SU-DHL-6 (cell line): Measurements from ENCODE around the gene GSTO2.

Experiments
- H2AFZ ChIP-seq: fragments of 200-600 bp; sonication (generic); 2 replicates; pipeline ENCODE4 v1.6.1; 2014; ENCODE audit warnings: low read depth, mild to moderate bottlenecking, moderate library complexity, mixed read lengths, antibody characterized with exemption, low read length; ENCODE audit not compliant: severe bottlenecking
- H3F3A ChIP-seq: fragments of 200-600 bp; shearing (Covaris generic); 2 replicates; pipeline ENCODE4 v1.6.0; 2016; ENCODE audit warnings: antibody characterized with exemption, mild to moderate bottlenecking; ENCODE audit not compliant: insufficient read depth
- H3K27ac ChIP-seq: fragments of 200-600 bp; sonication (generic); 2 replicates; pipeline ENCODE4 v1.5.1; 2016; ENCODE audit warnings: low read depth, mild to moderate bottlenecking, low read length, moderate library complexity, mixed read lengths
- H3K27me3 ChIP-seq: fragments of 200-600 bp; sonication (generic), shearing (Covaris generic); 2 replicates; pipeline ENCODE4 v1.6.0; 2014; ENCODE audit warnings: mild to moderate bottlenecking, low read length
- H3K36me3 ChIP-seq: fragments of 200-600 bp; sonication (generic); 2 replicates; pipeline ENCODE4 v1.6.1; 2014; ENCODE audit warnings: mild to moderate bottlenecking, low read length, mixed read lengths
- H3K4me2 ChIP-seq: fragments of 300-600, 200-600 bp; shearing (Covaris generic), sonication (generic); 2 replicates; pipeline ENCODE4 v1.6.0; 2014; ENCODE audit warnings: low read length, low read depth, mild to moderate bottlenecking; ENCODE audit not compliant: poor library complexity, severe bottlenecking
- H3K4me3 ChIP-seq: fragments of 200-600 bp; sonication (generic); 2 replicates; pipeline ENCODE4 v1.5.1; 2014; ENCODE audit warnings: antibody characterized with exemption, low read length, mild to moderate bottlenecking, mixed read lengths; ENCODE audit not compliant: insufficient read depth, poor library complexity, severe bottlenecking
- H3K79me2 ChIP-seq: fragments of 200-600 bp; sonication (generic); 2 replicates; pipeline ENCODE4 v1.6.1; 2014; ENCODE audit warnings: mild to moderate bottlenecking, low read length, moderate library complexity; ENCODE audit not compliant: insufficient read depth
- H3K9ac ChIP-seq: fragments of 200-600 bp; sonication (generic); 2 replicates; pipeline ENCODE4 v1.7.0; 2014; ENCODE audit warnings: mild to moderate bottlenecking, low read length
- H3K9me2 ChIP-seq: fragments of 200-600 bp; sonication (generic); replicated peaks from 2 replicates; pipeline ENCODE4 v1.6.1; 2014; ENCODE audit warnings: low read length; ENCODE audit not compliant: insufficient read depth
- H3K9me3 ChIP-seq: fragments of 200-600 bp; sonication (generic); 2 replicates; pipeline ENCODE4 v1.6.1; 2014; ENCODE audit warnings: low read length, mixed read lengths; ENCODE audit not compliant: insufficient read depth
- H4K20me1 ChIP-seq: fragments of 200-600 bp; sonication (generic); 2 replicates; pipeline ENCODE4 v1.6.1; 2014; ENCODE audit warnings: low read depth, mild to moderate bottlenecking, antibody characterized with exemption, low read length, moderate library complexity, mixed read lengths
- CTCF ChIP-seq: fragments of 200-600 bp; sonication (generic); IDR thresholded peaks from one replicate; pipeline ENCODE4 v1.5.1; 2017; ENCODE audit warnings: antibody characterized with exemption, mild to moderate bottlenecking, low read length, moderate library complexity; ENCODE audit not compliant: insufficient read depth, poor library complexity, severe bottlenecking
- EZH2phosphoT487 ChIP-seq: fragments of 200-600 bp; sonication (generic), shearing (Covaris generic); conservative IDR thresholded peaks from 2 replicates; pipeline ENCODE4 v1.6.1; 2018; ENCODE audit warnings: mild to moderate bottlenecking, antibody characterized with exemption, low read length, moderate library complexity, mixed read lengths

GSTO2 gene

GRCh38 chr10:104300736-104301292, 31.8 kb downstream of the GSTO2 start:
- Histone ChIP-seq H3K4me2 (no peak overlapping the region), H3K27me3 (no peaks in the 10 kb centered on the region), H4K20me1 (no peaks in the 10 kb centered on the region), H3K9me2 (no peaks in the 10 kb centered on the region), H3K4me3 (no peak overlapping the region), H3K27ac (no peak overlapping the region), H3K36me3 (no peaks in the 10 kb centered on the region), H3K79me2 (no peaks in the 10 kb centered on the region), H3F3A (no peaks in the 10 kb centered on the region), H2AFZ (no peak overlapping the region), H3K9ac (no peak overlapping the region), H3K9me3 (no peaks in the 10 kb centered on the region)
- TF ChIP-seq EZH2phosphoT487 (no peak), CTCF (no peak)

GRCh38 chr10:104301907-104302690, 33.1 kb downstream of the GSTO2 start:
- Histone ChIP-seq H4K20me1 (no peaks in the 10 kb centered on the region), H3F3A (no peaks in the 10 kb centered on the region), H3K4me3 (no peak overlapping the region), H3K36me3 (no peaks in the 10 kb centered on the region), H3K27me3 (no peaks in the 10 kb centered on the region), H3K27ac (no peak overlapping the region), H3K9me2 (no peaks in the 10 kb centered on the region), H3K9me3 (no peaks in the 10 kb centered on the region), H3K79me2 (no peaks in the 10 kb centered on the region), H3K4me2 (no peak overlapping the region), H3K9ac (no peak overlapping the region), H2AFZ (no peak overlapping the region)
- TF ChIP-seq CTCF: no peak
- TF ChIP-seq EZH2phosphoT487: no peak

GRCh38 chr10:104303594-104304355, 34.8 kb downstream of the GSTO2 start:
- H3K27ac ChIP-seq: no peak overlapping the region

GRCh38 chr10:104304356-104304745, 35.4 kb downstream of the GSTO2 start:
- no peak overlapping the region for H3K27ac ChIP-seq
- no peak overlapping the region for H3K9ac ChIP-seq
- no peaks in the 10 kb centered on the region for H3K9me2 ChIP-seq
- H3K36me3 ChIP-seq: no peaks in the 10 kb centered on the region
- no peaks in the 10 kb centered on the region for H3K27me3 ChIP-seq
- H3K79me2 ChIP-seq: no peaks in the 10 kb centered on the region
- TF ChIP-seq CTCF (no peak), EZH2phosphoT487 (no peak)
- H2AFZ ChIP-seq: no peak overlapping the region
- H3K9me3 ChIP-seq: no peaks in the 10 kb centered on the region
- H3K4me2 ChIP-seq: no peak overlapping the region
- no peaks in the 10 kb centered on the region for H4K20me1 ChIP-seq
- no peak overlapping the region for H3K4me3 ChIP-seq
- no peaks in the 10 kb centered on the region for H3F3A ChIP-seq

More at GRCh38 chr10:104303594-104304355, 34.8 kb downstream of the GSTO2 start:
- Histone ChIP-seq H3K4me3 (no peak overlapping the region), H3F3A (no peaks in the 10 kb centered on the region), H3K4me2 (no peak overlapping the region), H3K9me2 (no peaks in the 10 kb centered on the region), H2AFZ (no peak overlapping the region), H3K9ac (no peak overlapping the region), H4K20me1 (no peaks in the 10 kb centered on the region), H3K9me3 (no peaks in the 10 kb centered on the region), H3K36me3 (no peaks in the 10 kb centered on the region), H3K79me2 (no peaks in the 10 kb centered on the region), H3K27me3 (no peaks in the 10 kb centered on the region)
- TF ChIP-seq EZH2phosphoT487: no peak
